Colonic mucosa (tissue), 4 donors: ENCODE measurements around the gene ABAT. TPM values are rescaled to one million over a fixed set of nuclear protein-coding genes. Genes with fewer than 3 reads are reported as not detected.

ENCODE experiments used
- DNase-seq: peaks from one replicate; pipeline ENCODE4 v3.0.0-alpha.2; 2020
- H3K27ac ChIP-seq: fragments of 200-600 bp; one replicate; pipeline ENCODE4 v1.8.0; 2021
- H3K27me3 ChIP-seq: fragments of 200-600 bp; one replicate; pipeline ENCODE4 v1.8.0; 2021
- H3K36me3 ChIP-seq: fragments of 200-600 bp; one replicate; pipeline ENCODE4 v1.8.0; 2021
- H3K4me1 ChIP-seq: fragments of 200-600 bp; one replicate; pipeline ENCODE4 v1.8.0; 2021; ENCODE audit warnings: mild to moderate bottlenecking
- H3K4me3 ChIP-seq: fragments of 200-600 bp; one replicate; pipeline ENCODE4 v1.8.0; 2021
- H3K9ac ChIP-seq, 2 donors: one replicate each; pipeline ENCODE4 v1.7.0; 2013; ENCODE audit warnings: control low read depth in 2 of 2, low read depth in 2 of 2, low read length in 2 of 2
- H3K9me3 ChIP-seq: fragments of 200-600 bp; one replicate; pipeline ENCODE4 v1.8.0; 2021
- intact Hi-C: fragments of 100-400 bp; cut with DNase I; formaldehyde crosslinking; loops from one replicate; pipeline ENCODE4 v1.14.1; 2022
- total RNA-seq, 2 donors: library from RNA; stranded (reverse); fragmentation: NEBNext Ultra II Directional in 1 of 2; extraction: Animal tissue kit (Norgen Biotek cat#: 25700) in 1 of 2; gene quantifications; one replicate each; pipeline ENCODE4 v1.2.1, GENCODE V29; 2021
- TF ChIP-seq, protein P1 (sequence below): fragments of 200-600 bp; IDR thresholded peaks from one replicate; pipeline ENCODE4 v1.8.0; 2022; ENCODE audit warnings: antibody characterized with exemption, mild to moderate bottlenecking
- donor health status: healthy.
- donor health status: DM: no; HTN: no; CAD: no.
- donor health status: DM: no; HTN: no; CAD: no.

The ABAT gene
- total RNA-seq, 2 donors from 2014 or later: 12.9 to 25.6 TPM

DNA sequence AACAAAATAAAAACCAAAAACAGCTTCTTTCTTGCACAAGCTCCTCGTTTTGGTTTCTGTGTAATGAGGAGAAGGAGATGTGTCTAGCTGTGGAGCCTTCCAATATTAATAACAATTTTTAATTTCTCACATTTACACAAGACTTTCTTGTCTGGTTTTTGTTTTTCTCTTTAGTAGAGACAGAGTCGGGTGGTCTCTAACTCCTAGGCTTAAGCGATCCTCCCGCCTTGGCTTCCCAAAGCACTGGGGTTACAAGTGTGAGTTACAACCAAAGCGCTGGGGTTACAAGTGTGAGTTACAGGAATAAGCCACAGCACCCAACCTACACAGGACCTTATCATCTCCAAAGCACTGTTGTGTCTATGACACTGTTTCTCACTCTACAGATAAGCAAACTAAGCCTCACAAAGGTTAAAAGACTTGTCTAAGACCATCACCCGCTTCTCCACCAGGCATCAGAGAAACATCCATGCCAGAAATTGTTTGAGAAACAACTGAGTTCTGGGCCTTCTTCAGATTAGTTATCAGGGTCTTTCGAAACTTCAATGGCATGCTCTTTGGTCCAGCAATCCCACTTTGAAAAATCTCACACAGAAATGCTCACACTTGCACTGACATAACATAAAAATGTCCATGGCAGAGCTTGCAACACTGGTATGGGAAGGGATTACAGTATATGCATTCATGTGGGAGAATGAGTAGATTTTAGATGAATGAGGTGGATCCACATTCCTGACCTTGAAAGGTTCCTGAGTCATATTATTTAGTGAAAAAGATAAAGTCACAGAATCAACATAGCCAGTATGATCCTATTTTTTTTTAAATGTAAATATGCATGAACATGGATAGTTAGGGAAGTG, 3.9 kb downstream of the ABAT start:
- no peak overlapping the region for H3K9ac ChIP-seq
- no peak for DNase-seq

DNA sequence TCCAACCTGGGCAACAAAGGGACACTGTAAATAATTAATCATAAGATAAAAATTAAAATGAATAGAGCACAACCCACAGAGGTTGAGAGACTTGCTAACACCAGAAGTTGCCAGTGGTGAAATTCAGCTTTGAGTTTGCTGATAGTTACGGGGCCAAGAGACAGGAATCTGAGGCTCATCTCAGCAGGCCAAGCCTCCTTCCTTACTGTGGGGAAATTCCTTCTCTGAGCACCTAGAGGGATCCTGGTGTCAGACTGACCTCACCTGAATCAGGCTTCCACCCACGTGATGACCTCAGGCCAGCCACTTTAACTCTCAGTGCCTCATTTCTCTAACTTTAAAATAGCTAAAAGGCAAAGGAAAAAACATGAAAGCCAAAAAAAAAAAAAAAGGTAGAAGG, 4.7 kb downstream of the ABAT start:
- H3K27me3 ChIP-seq: no peaks in the 10 kb centered on the region
- TF ChIP-seq, protein P1, sequence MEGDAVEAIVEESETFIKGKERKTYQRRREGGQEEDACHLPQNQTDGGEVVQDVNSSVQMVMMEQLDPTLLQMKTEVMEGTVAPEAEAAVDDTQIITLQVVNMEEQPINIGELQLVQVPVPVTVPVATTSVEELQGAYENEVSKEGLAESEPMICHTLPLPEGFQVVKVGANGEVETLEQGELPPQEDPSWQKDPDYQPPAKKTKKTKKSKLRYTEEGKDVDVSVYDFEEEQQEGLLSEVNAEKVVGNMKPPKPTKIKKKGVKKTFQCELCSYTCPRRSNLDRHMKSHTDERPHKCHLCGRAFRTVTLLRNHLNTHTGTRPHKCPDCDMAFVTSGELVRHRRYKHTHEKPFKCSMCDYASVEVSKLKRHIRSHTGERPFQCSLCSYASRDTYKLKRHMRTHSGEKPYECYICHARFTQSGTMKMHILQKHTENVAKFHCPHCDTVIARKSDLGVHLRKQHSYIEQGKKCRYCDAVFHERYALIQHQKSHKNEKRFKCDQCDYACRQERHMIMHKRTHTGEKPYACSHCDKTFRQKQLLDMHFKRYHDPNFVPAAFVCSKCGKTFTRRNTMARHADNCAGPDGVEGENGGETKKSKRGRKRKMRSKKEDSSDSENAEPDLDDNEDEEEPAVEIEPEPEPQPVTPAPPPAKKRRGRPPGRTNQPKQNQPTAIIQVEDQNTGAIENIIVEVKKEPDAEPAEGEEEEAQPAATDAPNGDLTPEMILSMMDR: no peak
- no peaks in the 10 kb centered on the region for H3K4me1 ChIP-seq
- H3K36me3 ChIP-seq: no peaks in the 10 kb centered on the region
- H3K9me3 ChIP-seq: no peaks in the 10 kb centered on the region
- DNase-seq: no peak
- intact Hi-C loops: no loop called here
- H3K9ac ChIP-seq: no peak overlapping the region
- H3K4me3 ChIP-seq: no peak overlapping the region
- no peak overlapping the region for H3K27ac ChIP-seq

More for the DNA sequence above, 3.9 kb downstream of the ABAT start:
- TF ChIP-seq, protein P1: no peak
- Histone ChIP-seq H3K4me3 (no peak overlapping the region), H3K36me3 (no peaks in the 10 kb centered on the region), H3K9me3 (no peaks in the 10 kb centered on the region), H3K27me3 (no peaks in the 10 kb centered on the region), H3K4me1 (no peaks in the 10 kb centered on the region), H3K27ac (no peak overlapping the region)
- intact Hi-C loops: no loop called here

DNA sequence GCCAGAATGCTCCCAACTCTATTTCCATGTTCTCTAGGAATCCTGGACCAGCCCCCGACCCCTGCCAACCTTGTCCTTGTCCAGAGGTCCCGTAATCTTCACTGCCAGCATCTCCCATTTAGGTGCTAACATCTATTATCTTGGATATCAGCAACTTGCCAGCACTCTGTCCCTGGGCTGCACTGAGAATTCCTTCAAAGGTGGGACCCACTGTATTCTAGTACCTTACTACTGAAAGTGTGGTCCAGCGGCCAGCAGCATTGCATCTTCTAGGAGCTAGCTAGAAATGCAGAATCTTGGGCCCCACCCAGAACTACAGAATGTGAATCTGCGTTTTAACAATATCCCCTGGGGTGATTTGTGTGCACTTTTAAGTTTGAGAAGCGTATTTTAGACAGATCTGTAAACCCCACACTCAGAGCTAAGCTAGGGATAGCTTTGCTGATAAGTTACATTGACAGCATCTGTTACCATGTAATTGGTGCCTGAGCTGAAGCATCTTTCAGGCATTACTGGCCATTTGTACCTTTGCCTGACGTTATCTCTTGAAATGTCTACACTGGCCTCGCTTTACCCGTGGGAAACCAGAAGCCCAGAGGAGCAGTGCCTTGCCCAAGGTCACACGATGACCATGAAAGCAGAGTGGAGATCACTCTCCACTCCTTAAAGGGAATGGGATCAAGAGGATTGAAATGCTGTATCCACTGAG, 8.3 kb downstream of the ABAT start:
- no peaks in the 10 kb centered on the region for H3K27me3 ChIP-seq
- no peak overlapping the region for H3K27ac ChIP-seq
- no peak overlapping the region for H3K4me3 ChIP-seq
- intact Hi-C loops: no loop called here
- TF ChIP-seq, protein P1: no peak
- H3K36me3 ChIP-seq: no peaks in the 10 kb centered on the region
- DNase-seq: no peak
- H3K9ac ChIP-seq: no peak overlapping the region
- no peaks in the 10 kb centered on the region for H3K4me1 ChIP-seq
- H3K9me3 ChIP-seq: no peaks in the 10 kb centered on the region

DNA sequence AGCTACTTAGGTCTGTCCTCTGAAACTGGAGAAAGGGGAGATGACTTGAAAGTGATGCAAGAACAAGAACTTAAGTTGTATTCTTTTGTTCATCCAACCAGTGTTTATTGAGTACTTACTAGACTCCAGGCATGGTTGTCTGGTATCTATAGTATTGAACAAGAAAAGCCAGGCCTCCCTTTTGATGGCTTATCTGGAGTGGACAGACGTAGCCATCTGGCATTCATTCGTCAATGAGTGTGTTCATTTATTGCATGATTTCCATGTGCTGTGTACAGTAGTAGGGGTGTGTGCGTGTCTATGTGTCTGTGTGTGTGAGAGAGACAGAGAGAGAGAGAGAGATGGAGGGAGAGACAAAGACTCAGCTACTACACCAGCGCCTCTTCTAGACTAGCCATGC, 9.2 kb downstream of the ABAT start:
- no peak overlapping the region for H3K4me3 ChIP-seq
- H3K27ac ChIP-seq: no peak overlapping the region
- H3K36me3 ChIP-seq: no peaks in the 10 kb centered on the region
- DNase-seq: no peak
- H3K9ac ChIP-seq: no peak overlapping the region
- no peaks in the 10 kb centered on the region for H3K27me3 ChIP-seq
- intact Hi-C loops: no loop called here
- H3K9me3 ChIP-seq: no peaks in the 10 kb centered on the region
- H3K4me1 ChIP-seq: no peaks in the 10 kb centered on the region
- TF ChIP-seq, protein P1: no peak

DNA sequence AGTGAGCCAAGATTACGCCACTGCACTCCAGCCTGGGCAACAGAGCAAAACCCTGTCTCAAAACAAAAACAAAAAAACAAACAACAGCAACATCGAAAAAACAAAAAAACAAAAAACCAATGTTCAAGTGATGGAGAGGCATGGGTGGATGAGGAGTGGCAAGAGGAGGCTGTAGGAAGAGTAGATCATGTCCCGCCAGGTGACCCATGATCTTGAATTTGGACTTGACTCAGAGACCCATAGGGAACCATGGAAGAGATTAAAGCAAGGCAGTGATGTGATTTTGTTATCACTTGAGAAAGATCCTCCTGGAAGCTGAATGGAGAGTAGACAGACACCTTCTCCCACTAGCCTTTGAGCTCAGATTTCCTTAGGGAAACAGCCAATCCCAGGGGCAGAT, 11.2 kb downstream of the ABAT start:
- Histone ChIP-seq H3K4me1 (no peaks in the 10 kb centered on the region), H3K9ac (no peak overlapping the region), H3K9me3 (peaks cover 5% of the 10 kb centered on the region), H3K4me3 (no peak overlapping the region), H3K27ac (no peak overlapping the region), H3K27me3 (no peaks in the 10 kb centered on the region), H3K36me3 (no peaks in the 10 kb centered on the region)
- DNase-seq: no peak
- TF ChIP-seq, protein P1: no peak
- intact Hi-C loops: no loop called here
